ENCODE data around the gene SHROOM3. TPM values are rescaled to one million over a fixed set of nuclear protein-coding genes. Genes with fewer than 3 reads are reported as not detected.

Gene SHROOM3
- total and polyA plus RNA-seq, 2 donors (not counting 1 experiment from before 2014, with no cell fraction given), result 0.91 to 1.5 TPM

GRCh38 chr4:76801621-76802235 lies 366.7 kb downstream of the SHROOM3 start:
- no peaks in the 10 kb centered on the region for H4K20me1 ChIP-seq (ENCODE audit: control insufficient read depth, insufficient read depth, low read length, poor library complexity, severe bottlenecking)
- intact Hi-C loops (cut with micrococcal nuclease), result no loop called here
- ChIA-PET CTCF (no interaction called here), POLR2A (no interaction called here)
- no peak for TF ChIP-seq CTCF (IDR thresholded peaks at IDR 0.05)
- no peak for TF ChIP-seq EZH2 (IDR thresholded peaks at IDR 0.05; ENCODE audit: borderline replicate concordance, insufficient read depth, low read depth, low read length, poor library complexity, severe bottlenecking)
- H3K9me3 ChIP-seq (ENCODE audit: control extremely low read depth in 1 of 3, control insufficient read depth in 2 of 3, insufficient read depth in 1 of 3, low read length in 2 of 3), result peaks cover 0 to 9% (median 0%) of the 10 kb centered on the region in 3 donors
- ATAC-seq (ENCODE audit: low read depth) (no peak), DNase-seq (no peak)
- WGBS (ENCODE audit: insufficient coverage), result 79% methylated on average over 37 of the region's 37 CpGs
- no peak overlapping the region for H3K27ac ChIP-seq (ENCODE audit: low read length in 2 of 2)
- no peaks in the 10 kb centered on the region for H3K79me2 ChIP-seq (ENCODE audit: control insufficient read depth, insufficient read depth, low read length)
- H3K9me3 Mint-ChIP-seq (ENCODE audit: insufficient read depth), result peaks cover 2% of the 10 kb centered on the region
- H3K27me3 ChIP-seq (replicated peaks in 1 of 4; ENCODE audit: control extremely low read depth in 1 of 4, control insufficient read depth in 3 of 4, insufficient read depth in 4 of 4, low read length in 3 of 4), result peaks cover 0 to 2% (median 0%) of the 10 kb centered on the region in 4 experiments
- no peaks in the 10 kb centered on the region for H3K4me1 ChIP-seq (ENCODE audit: control insufficient read depth in 2 of 2, insufficient read depth in 2 of 2, low read length in 2 of 2)
- H3K4me2 ChIP-seq (replicated peaks; ENCODE audit: low read depth, low read length, poor library complexity, severe bottlenecking), result no peak overlapping the region
- H3K4me3 Mint-ChIP-seq, result no peak overlapping the region
- H2AFZ ChIP-seq (ENCODE audit: insufficient read depth, low read depth, low read length, poor library complexity, severe bottlenecking), result no peak overlapping the region
- no peak overlapping the region for H3K4me3 ChIP-seq (ENCODE audit: control extremely low read depth in 1 of 5, extremely low read depth in 1 of 5, insufficient read depth in 1 of 5, low read depth in 2 of 5, low read length in 4 of 5)
- peaks cover 37% of the 10 kb centered on the region for H3K27me3 Mint-ChIP-seq
- no peak overlapping the region for H3K27ac Mint-ChIP-seq
- H3K36me3 ChIP-seq (replicated peaks in 1 of 2; ENCODE audit: control extremely low read depth in 1 of 2, control insufficient read depth in 1 of 2, extremely low read depth in 1 of 2, insufficient read depth in 2 of 2, low read length in 1 of 2), result no peaks in the 10 kb centered on the region
- no peak overlapping the region for H3K9ac ChIP-seq (ENCODE audit: low read length)
- H3K4me1 Mint-ChIP-seq, result no peaks in the 10 kb centered on the region

GRCh38 chr4:76802236-76803021 lies 367.4 kb downstream of the SHROOM3 start:
- H3K4me2 ChIP-seq (replicated peaks; ENCODE audit: low read depth, low read length, poor library complexity, severe bottlenecking), result no peak overlapping the region
- no peak for ATAC-seq (ENCODE audit: low read depth)
- no peak overlapping the region for H3K27ac Mint-ChIP-seq
- TF ChIP-seq CTCF (IDR thresholded peaks at IDR 0.05) (no peak), EZH2 (IDR thresholded peaks at IDR 0.05; ENCODE audit: borderline replicate concordance, insufficient read depth, low read depth, low read length, poor library complexity, severe bottlenecking) (no peak)
- no peaks in the 10 kb centered on the region for H4K20me1 ChIP-seq (ENCODE audit: control insufficient read depth, insufficient read depth, low read length, poor library complexity, severe bottlenecking)
- no peaks in the 10 kb centered on the region for H3K4me1 Mint-ChIP-seq
- no peak for DNase-seq
- H3K9me3 Mint-ChIP-seq (ENCODE audit: insufficient read depth), result peaks cover 2% of the 10 kb centered on the region
- 80% methylated on average over 14 of the region's 20 CpGs for WGBS (ENCODE audit: insufficient coverage)
- no peak overlapping the region for H3K9ac ChIP-seq (ENCODE audit: low read length)
- H3K4me3 ChIP-seq (ENCODE audit: control extremely low read depth in 1 of 5, extremely low read depth in 1 of 5, insufficient read depth in 1 of 5, low read depth in 2 of 5, low read length in 4 of 5), result no peak overlapping the region
- intact Hi-C loops (cut with micrococcal nuclease), result no loop called here
- H2AFZ ChIP-seq (ENCODE audit: insufficient read depth, low read depth, low read length, poor library complexity, severe bottlenecking), result no peak overlapping the region
- H3K27me3 ChIP-seq (replicated peaks in 1 of 4; ENCODE audit: control extremely low read depth in 1 of 4, control insufficient read depth in 3 of 4, insufficient read depth in 4 of 4, low read length in 3 of 4), result peaks cover 0 to 2% (median 0%) of the 10 kb centered on the region in 4 experiments
- H3K9me3 ChIP-seq (ENCODE audit: control extremely low read depth in 1 of 3, control insufficient read depth in 2 of 3, insufficient read depth in 1 of 3, low read length in 2 of 3), result peaks cover 0 to 9% (median 0%) of the 10 kb centered on the region in 3 donors
- H3K79me2 ChIP-seq (ENCODE audit: control insufficient read depth, insufficient read depth, low read length), result no peaks in the 10 kb centered on the region
- no peaks in the 10 kb centered on the region for H3K36me3 ChIP-seq (replicated peaks in 1 of 2; ENCODE audit: control extremely low read depth in 1 of 2, control insufficient read depth in 1 of 2, extremely low read depth in 1 of 2, insufficient read depth in 2 of 2, low read length in 1 of 2)
- no peak overlapping the region for H3K27ac ChIP-seq (ENCODE audit: low read length in 2 of 2)
- CTCF ChIA-PET, result no interaction called here
- POLR2A ChIA-PET, result no interaction called here
- H3K4me1 ChIP-seq (ENCODE audit: control insufficient read depth in 2 of 2, insufficient read depth in 2 of 2, low read length in 2 of 2), result no peaks in the 10 kb centered on the region
- H3K27me3 Mint-ChIP-seq, result peaks cover 37% of the 10 kb centered on the region
- no peak overlapping the region for H3K4me3 Mint-ChIP-seq
